HepG2 (cell line): Measurements from ENCODE around the gene PLPP3. TPM values are rescaled to one million over a fixed set of nuclear protein-coding genes. Genes with fewer than 3 reads are reported as not detected.

ENCODE experiments used
- GTF2F1 ChIP-seq: fragments of 150-350 bp; IDR thresholded peaks from 2 replicates; pipeline ENCODE4 v1.6.1; 2014; ENCODE audit warnings: low read length
- KLF9 ChIP-seq: IDR thresholded peaks from 2 replicates; pipeline ENCODE4 v1.6.1; 2016; ENCODE audit warnings: low read depth
- PAWR ChIP-seq: sonication (generic); formaldehyde crosslinking; IDR thresholded peaks from 2 replicates; pipeline ENCODE4 v1.4.0; 2020; ENCODE audit warnings: missing genetic modification reagents, mild to moderate bottlenecking, borderline replicate concordance
- PRDM15 ChIP-seq: sonication (generic); formaldehyde crosslinking; IDR thresholded peaks from 2 replicates; pipeline ENCODE4 v1.4.0; 2020; ENCODE audit warnings: missing genetic modification reagents
- RFXAP ChIP-seq: sonication (generic); formaldehyde crosslinking; IDR thresholded peaks from 2 replicates; pipeline ENCODE4 v1.4.0; 2020; ENCODE audit warnings: missing genetic modification reagents, borderline replicate concordance
- SATB2 ChIP-seq: sonication (generic); formaldehyde crosslinking; IDR thresholded peaks from 2 replicates; pipeline ENCODE4 v1.5.0; 2020; ENCODE audit warnings: missing genetic modification reagents
- SKI ChIP-seq: fragments of 450-650 bp; IDR thresholded peaks from one replicate; pipeline ENCODE4 v1.6.1; 2018; ENCODE audit warnings: mild to moderate bottlenecking; ENCODE audit not compliant: partially characterized antibody
- TCF12 ChIP-seq, 2 experiments: fragments of 450-650 bp in 1 of 2; sonication (generic) in 1 of 2; formaldehyde crosslinking in 1 of 2; IDR thresholded peaks; 2 replicates each; pipeline versions ENCODE4 v1.6.1 to v1.8.0; 2017 to 2022; ENCODE audit warnings: antibody characterized with exemption in 1 of 2, mild to moderate bottlenecking in 1 of 2, missing genetic modification reagents in 1 of 2, moderate library complexity in 1 of 2
- ZBTB10 ChIP-seq: sonication (generic); formaldehyde crosslinking; IDR thresholded peaks from 2 replicates; pipeline ENCODE4 v1.4.0; 2020; ENCODE audit warnings: missing genetic modification reagents, borderline replicate concordance
- ZFY ChIP-seq: sonication (generic); formaldehyde crosslinking; IDR thresholded peaks from 2 replicates; pipeline ENCODE4 v1.4.0; 2020; ENCODE audit warnings: missing genetic modification reagents
- ZIK1 ChIP-seq: sonication (generic); formaldehyde crosslinking; IDR thresholded peaks from 2 replicates; pipeline ENCODE4 v1.5.0; 2020; ENCODE audit warnings: mild to moderate bottlenecking, low read depth, missing genetic modification reagents, borderline replicate concordance
- ZNF317 ChIP-seq: sonication (generic); formaldehyde crosslinking; IDR thresholded peaks from 2 replicates; pipeline ENCODE4 v1.5.0; 2020; ENCODE audit warnings: mild to moderate bottlenecking, missing genetic modification reagents
- ZNF34 ChIP-seq: sonication (generic); formaldehyde crosslinking; IDR thresholded peaks from 2 replicates; pipeline ENCODE4 v1.4.0; 2020; ENCODE audit warnings: mild to moderate bottlenecking, missing genetic modification reagents, borderline replicate concordance
- ZNF546 ChIP-seq: sonication (generic); formaldehyde crosslinking; conservative IDR thresholded peaks from 2 replicates; pipeline ENCODE4 v1.8.1; 2023; ENCODE audit warnings: mild to moderate bottlenecking, missing genetic modification reagents
- ZNF547 ChIP-seq: sonication (generic); formaldehyde crosslinking; IDR thresholded peaks from 2 replicates; pipeline ENCODE4 v1.5.1; 2020; ENCODE audit warnings: mild to moderate bottlenecking, missing genetic modification reagents
- ZNF556 ChIP-seq: sonication (generic); formaldehyde crosslinking; IDR thresholded peaks from 2 replicates; pipeline ENCODE4 v1.4.0; 2020; ENCODE audit warnings: mild to moderate bottlenecking, missing genetic modification reagents, borderline replicate concordance
- ZNF570 ChIP-seq: sonication (generic); formaldehyde crosslinking; IDR thresholded peaks from 2 replicates; pipeline ENCODE4 v1.4.0; 2020; ENCODE audit warnings: mild to moderate bottlenecking, missing genetic modification reagents, borderline replicate concordance
- ZNF784 ChIP-seq: sonication (generic); formaldehyde crosslinking; IDR thresholded peaks from 2 replicates; pipeline ENCODE4 v1.5.1; 2020; ENCODE audit warnings: missing genetic modification reagents, mild to moderate bottlenecking, borderline replicate concordance
- polyA plus RNA-seq, 8 experiments: library from polyadenylated mRNA; depleted of rRNA in 3 of 8; stranded (reverse) in 7 of 8; unstranded in 1 of 8; fragments of >200 nt; fragmentation: Illumina TruSeq in 4 of 8; extraction: Trizol in 4 of 8; gene quantifications; 2 replicates each; pipeline versions ENCODE4 v1.2.1 to v1.2.3, GENCODE V29; 2011 to 2016; ENCODE audit warnings: low read depth in 4 of 8, missing spikeins in 1 of 8, mixed read lengths in 1 of 8; ENCODE audit not compliant: insufficient read depth in 1 of 8
- total RNA-seq, 5 experiments: library from RNA; depleted of rRNA; stranded (reverse); fragments of >200 nt; fragmentation: Illumina TruSeq; extraction: Trizol; gene quantifications; 2 replicates each; pipeline ENCODE4 v1.2.3, GENCODE V29; 2016; ENCODE audit warnings: low read depth in 1 of 5

The PLPP3 gene
- total and polyA plus RNA-seq, 2 of the 13 experiments (the other 11 are each of a cell fraction or from before 2014, with no cell fraction given): 49.7 to 65.8 TPM

- TF ChIP-seq ZNF784 (CRISPR knock-in tag): 0 out of 2 replicates have a peak, but pooled peaks have one; percentile 59
- no peak for TF ChIP-seq ZBTB10 (CRISPR knock-in tag)
- TF ChIP-seq ZFY (CRISPR knock-in tag): peak; percentile 86
- TF ChIP-seq ZNF546: peak; percentile 69; the same call in 1 of the 2 replicates
- no peak for TF ChIP-seq ZNF570 (CRISPR knock-in tag)
- TF ChIP-seq ZNF547 (CRISPR knock-in tag): no peak; the same call in 1 of the 2 replicates
- TF ChIP-seq GTF2F1: no peak
- TF ChIP-seq KLF9 (CRISPR knock-in tag): peak; percentile 60; the same call in 1 of the 2 replicates
- no peak for TF ChIP-seq TCF12 (IDR thresholded peaks at IDR 0.05)
- peak; percentile 90; the same call in 1 of the 2 replicates for TF ChIP-seq TCF12 (CRISPR knock-in tag; IDR thresholded peaks at IDR 0.05)
- 0 out of 2 replicates have a peak, but pooled peaks have one; percentile 69 for TF ChIP-seq PAWR
- peak; percentile 97 for TF ChIP-seq ZNF556
- TF ChIP-seq PRDM15 (CRISPR knock-in tag): no peak
- peak; percentile 90 for TF ChIP-seq ZNF317 (CRISPR knock-in tag)
- TF ChIP-seq RFXAP: no peak
- no peak for TF ChIP-seq SATB2 (CRISPR knock-in tag)
- TF ChIP-seq ZIK1: peak; percentile 68
- peak; percentile 93 for TF ChIP-seq SKI
- 0 out of 2 replicates have a peak, but pooled peaks have one; percentile 12 for TF ChIP-seq ZNF34 (CRISPR knock-in tag)
Observed at GRCh38 chr1:56461158-56462127, 117.9 kb downstream of the PLPP3 start (continued).
